ENCODE results near the gene FIG4.

DNA sequence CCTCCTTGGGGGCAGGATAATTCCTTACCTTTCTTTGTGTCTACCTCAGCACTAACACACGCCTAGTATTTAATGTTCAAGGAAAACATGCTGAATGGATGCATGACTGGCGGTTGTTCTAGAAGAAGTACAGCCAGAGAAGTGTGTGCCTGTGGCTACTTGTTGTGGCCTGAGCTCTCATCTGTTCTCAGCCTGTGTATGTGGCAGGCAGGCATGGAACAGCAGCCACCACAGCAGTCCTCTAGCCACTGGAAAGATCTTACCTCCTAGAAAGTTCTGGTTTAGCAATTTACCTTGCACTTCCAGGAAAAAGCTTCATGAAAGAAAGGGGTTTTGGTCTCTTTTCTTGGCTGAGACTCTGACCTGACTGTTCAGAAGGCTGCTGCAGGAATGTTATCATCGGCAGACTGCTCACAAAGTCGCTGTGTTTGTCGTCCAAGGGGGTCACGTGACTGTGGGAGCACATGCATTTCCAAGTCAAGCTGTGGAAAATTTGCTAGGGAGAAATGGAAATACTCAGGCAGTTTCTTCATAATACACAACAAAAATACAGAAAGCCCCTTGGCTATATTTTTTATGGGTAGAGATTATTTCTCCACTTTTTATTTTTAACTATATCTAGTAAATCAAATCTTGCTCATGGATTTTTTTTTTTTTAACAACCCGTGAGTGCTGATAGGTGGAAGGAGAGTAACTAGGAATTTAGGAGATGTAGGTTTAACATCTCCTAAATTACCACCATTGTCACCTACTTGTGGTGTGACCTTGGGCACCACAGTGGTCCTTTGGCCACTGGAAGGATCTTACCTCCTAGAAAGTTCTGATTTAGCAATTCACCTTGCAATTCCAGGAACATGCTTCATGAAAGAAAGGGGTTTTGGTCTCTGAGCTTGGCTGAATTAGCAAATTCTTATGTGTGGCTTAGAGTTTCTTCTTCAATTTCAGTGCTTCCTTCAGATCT, 176.2 kb downstream of the FIG4 start:
- TF ChIP-seq, protein P1, sequence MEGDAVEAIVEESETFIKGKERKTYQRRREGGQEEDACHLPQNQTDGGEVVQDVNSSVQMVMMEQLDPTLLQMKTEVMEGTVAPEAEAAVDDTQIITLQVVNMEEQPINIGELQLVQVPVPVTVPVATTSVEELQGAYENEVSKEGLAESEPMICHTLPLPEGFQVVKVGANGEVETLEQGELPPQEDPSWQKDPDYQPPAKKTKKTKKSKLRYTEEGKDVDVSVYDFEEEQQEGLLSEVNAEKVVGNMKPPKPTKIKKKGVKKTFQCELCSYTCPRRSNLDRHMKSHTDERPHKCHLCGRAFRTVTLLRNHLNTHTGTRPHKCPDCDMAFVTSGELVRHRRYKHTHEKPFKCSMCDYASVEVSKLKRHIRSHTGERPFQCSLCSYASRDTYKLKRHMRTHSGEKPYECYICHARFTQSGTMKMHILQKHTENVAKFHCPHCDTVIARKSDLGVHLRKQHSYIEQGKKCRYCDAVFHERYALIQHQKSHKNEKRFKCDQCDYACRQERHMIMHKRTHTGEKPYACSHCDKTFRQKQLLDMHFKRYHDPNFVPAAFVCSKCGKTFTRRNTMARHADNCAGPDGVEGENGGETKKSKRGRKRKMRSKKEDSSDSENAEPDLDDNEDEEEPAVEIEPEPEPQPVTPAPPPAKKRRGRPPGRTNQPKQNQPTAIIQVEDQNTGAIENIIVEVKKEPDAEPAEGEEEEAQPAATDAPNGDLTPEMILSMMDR (IDR thresholded peaks at IDR 0.05): no peak
- TF ChIP-seq POLR2A (IDR thresholded peaks at IDR 0.05; ENCODE audit: low read depth): no peak
